GM18519 (cell line): ENCODE measurements around the gene PROKR1.
"Not testable (repeated sequence)": the region's sequence is repeated elsewhere in the genome, so short reads cannot be mapped to it uniquely, and the experiment has no call there.

Experiments used
- ATAC-seq: cut with Tn5 transposase; IDR thresholded peaks from one replicate; pipeline ENCODE4 v1.9.1; 2021; ENCODE audit warnings: mild to moderate bottlenecking, moderate library complexity; ENCODE audit not compliant: unreplicated experiment, low FRiP score

The PROKR1 gene

GRCh38 chr2:68643011-68643873, at the start of gene PROKR1:
Gene PROKR1 (plus strand): TSS chr2:68643579. CDS start chr2:68645822, 2,243 bp downstream.
- no peak for ATAC-seq

DNA sequence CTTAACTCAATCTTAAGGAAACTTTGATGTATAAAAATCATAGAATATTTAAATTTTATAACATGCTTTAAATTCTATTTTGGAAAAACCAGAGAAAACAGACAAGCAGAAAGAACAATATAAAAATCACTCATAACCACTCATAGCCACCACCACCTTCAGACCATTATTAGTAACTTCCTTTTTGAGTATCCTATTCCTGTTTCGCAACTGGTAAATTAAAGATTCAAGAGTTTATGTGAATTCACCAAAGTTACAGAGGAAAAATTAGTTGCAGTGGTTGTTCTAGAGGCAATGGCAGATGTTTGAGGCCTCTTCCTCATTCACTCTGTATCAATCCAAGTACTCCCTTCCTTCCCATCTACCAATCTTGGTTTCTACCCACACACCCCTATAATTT, 49.3 kb upstream of the PROKR1 start:
- no peak for ATAC-seq

DNA sequence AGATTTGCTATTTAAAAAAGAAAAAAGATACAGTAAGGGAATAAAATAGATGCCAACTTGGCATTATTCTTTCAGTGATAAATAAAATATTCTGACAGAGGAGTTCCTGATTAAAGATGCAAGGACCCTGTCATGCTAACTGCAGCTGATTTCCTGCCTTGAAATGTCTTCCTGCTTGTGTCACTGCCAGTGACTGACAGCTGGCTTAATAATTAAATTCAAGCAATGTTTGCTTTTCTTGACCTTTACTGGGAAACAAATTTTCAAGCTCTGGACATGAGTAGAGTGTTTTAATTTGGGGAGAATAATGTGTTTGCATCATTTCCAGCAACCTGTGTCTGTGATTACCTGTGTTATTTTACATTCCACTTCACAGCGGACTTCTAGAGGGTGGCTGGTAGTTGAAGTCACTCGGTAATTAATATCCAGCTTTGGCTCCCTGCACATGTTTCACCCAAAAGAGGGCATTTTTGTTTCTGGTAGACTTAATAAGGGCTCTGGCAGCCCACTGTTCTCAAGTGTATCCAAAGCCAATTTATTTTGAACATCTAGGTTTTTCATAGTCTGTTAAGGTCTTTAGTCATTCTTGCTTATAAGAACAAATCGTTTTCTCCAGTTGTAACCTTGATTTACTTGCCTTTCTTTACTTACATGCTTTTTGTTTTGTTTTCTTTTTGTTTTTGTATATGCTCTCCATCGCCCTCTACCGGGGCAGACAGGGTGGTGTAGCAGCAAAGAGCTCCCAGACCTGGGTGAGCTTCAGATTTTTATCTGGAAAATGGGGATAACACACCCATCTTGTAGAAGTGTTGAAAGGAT, 48.5 kb upstream of the PROKR1 start:
- ATAC-seq: no peak

- not testable (repeated sequence) for ATAC-seq
Observed at GRCh38 chr2:68595493-68595785, 47.9 kb upstream of the PROKR1 start.

DNA sequence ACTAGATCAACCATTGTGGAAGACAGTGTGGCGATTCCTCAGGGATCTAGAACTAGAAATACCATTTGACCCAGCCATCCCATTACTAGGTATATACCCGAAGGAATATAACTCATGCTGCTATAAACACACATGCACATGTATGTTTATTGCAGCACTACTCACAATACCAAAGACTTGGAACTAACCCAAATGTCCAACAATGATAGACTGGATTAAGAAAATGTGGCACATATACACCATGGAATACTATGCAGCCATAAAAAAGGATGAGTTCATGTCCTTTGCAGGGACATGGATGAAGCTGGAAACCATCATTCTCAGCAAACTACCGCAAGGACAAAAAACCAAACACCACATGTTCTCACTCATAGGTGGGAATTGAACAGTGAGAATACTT, 42.9 kb upstream of the PROKR1 start:
- ATAC-seq: not testable (repeated sequence)

DNA sequence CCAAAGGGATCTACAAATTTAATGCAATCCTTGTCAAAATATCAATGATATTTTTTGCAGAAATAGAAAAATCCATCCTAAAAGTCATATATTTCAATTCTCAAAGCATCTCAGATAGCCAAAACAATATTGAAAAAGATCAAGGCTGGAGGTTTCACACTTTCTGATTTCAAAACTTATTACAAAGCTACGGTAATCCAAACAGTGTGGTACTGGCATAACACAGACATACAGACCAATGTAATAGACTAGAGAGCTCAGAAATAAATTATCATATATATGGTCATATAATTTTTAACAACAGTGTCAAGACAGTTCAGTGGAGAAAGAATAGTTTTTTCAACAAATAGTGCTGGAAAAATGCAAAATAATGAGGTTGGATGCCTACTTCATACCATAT, 40.3 kb upstream of the PROKR1 start:
- ATAC-seq: no peak

- no peak for ATAC-seq
Observed at GRCh38 chr2:68604077-68604476, 39.3 kb upstream of the PROKR1 start.

- ATAC-seq: no peak
Observed at GRCh38 chr2:68605939-68606338, 37.4 kb upstream of the PROKR1 start.

GRCh38 chr2:68606759-68607158, 36.6 kb upstream of the PROKR1 start:
- no peak for ATAC-seq

DNA sequence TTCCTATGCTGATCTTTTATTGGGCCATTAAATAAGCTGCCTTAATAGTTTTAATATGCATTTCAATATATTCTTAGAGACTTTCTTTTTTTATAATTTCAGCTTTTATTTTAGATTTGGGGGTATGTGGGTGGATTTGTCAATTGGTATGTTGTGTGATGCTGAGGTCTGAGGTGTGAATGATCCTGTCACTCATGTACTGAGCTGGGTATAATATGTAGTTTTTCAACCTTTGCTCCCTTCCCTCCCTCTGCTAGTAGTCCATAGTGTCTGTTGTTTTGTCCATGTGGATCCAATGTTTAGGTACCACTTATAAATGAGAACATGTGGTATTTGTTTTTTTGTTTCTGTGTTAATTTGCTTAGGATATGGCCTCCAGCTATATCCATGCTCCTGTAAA, 35.5 kb upstream of the PROKR1 start:
- ATAC-seq: no peak

GRCh38 chr2:68612765-68613519, 30.4 kb upstream of the PROKR1 start:
- no peak for ATAC-seq

DNA sequence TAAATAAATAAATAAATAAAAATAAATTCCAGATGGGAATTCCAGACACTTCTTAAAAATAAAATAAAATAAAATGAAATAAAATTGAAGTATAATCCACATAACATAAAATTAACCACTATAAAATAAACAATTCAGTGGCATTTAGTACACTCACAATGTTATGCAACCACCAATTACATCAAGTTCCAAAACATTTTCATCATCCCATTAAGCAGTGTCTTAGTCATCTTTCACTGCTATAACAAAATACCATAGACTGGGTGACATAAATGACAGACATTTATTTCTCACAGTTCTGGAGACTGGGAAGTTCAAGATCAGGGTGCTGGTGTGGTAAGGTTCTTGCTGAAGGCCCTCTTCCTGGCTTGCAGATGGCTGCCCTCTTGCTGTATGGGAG, 22.6 kb upstream of the PROKR1 start:
- ATAC-seq: no peak

DNA sequence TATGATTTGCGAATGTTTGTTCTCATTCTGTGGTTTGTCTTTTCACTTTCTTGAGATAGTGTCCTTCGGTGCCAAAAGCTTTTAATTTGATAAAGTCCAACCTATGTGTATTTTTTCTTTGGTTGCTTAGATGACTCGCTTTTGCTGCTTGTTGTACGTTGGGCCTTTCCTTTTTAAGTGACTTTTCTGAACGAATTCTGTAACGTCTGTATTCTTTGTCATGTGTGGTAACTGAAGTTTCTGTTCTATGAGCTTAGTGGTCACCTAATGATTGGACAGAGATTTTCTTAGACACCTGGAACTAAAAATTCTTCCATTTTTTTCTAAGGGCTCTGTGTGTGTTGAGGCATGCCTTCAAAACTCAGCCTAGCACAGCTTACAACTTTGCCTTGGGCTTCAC, 19.6 kb upstream of the PROKR1 start:
- ATAC-seq: no peak

DNA sequence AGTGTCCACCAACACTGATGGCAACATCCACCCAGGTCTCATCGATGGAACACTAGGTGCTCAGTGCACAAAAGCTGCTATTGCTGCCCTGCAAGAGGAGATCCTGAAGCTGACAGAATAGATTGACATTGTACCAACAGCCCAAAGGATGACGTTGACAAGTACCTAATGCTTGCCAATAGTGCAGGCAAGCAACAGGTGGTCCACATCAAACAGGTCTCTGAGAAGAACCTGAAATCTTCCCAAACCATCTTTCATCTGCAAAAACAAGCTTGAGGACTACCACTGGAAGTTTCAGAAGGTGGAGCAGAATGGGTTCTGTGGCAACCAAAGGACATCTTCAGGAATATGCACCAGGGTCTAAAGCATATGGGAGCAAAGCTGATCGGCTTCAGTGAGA, 15.8 kb upstream of the PROKR1 start:
- no peak for ATAC-seq

- no peak for ATAC-seq
Observed at GRCh38 chr2:68632021-68632420, 11.4 kb upstream of the PROKR1 start.

DNA sequence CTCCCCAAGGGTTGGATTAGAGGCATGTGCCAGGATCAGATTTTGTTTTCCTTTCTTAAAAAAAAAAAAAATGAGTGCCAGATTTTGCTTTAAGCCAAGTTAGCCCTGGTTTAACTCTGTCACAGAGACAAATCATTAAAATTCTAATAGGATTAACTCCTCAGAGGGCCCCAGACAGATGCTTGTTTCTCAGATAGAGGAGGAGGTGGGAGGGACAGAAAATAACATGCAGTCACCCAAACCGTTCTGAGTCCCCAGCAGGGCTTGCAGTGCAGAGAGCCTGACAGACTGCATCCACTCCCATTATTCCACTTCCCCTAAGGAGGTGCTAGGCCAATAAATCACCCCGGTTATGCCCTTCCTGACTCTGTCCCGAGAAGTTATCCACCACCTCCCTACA, 6.3 kb upstream of the PROKR1 start:
- no peak for ATAC-seq

DNA sequence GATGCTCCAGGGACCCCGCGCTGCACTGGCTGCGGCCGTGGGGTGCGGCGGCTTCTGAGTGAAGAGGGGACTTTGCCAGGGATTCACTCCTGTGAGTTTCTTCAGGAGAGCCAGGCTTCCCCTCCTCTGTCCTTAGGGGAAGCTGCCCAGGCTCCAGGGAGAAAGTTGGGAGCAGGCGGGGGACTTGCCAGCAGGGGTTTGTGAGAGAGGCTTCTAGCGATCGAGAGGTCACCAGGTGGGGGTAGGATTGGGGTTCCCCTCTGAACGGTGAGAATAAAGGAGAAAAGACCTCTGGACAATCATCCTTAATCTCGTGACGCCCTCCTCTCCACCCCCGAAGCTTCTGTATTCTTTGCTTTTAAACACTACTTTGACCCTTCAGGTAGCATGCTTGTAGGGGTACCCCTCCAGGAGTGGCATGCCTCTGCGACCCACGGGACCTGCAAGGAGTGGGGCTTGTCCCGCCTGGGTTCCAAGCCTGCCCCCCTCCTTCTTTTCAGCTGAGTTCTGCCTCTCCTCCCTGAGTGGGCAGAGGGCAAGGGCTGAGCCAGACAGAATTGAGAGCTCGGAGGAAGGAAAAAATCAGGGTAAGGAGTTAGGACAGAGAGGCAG, 601 bp downstream of the PROKR1 start:
- no peak for ATAC-seq

DNA sequence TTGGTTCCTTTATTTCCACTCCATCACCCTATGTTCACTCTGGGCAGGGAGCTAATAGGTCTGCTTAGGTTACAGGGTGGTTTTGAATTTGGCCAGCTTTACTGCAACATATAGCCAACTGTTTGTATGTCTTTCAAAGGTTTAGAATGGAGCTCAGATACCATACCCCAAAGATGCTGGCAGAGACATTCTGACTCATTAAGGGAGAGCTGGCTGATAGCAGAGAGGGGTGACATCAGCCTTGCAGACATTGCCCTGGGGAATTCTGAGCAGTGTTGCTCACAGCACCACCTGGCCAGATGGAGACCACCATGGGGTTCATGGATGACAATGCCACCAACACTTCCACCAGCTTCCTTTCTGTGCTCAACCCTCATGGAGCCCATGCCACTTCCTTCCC, 2.1 kb downstream of the PROKR1 start:
- no peak for ATAC-seq

DNA sequence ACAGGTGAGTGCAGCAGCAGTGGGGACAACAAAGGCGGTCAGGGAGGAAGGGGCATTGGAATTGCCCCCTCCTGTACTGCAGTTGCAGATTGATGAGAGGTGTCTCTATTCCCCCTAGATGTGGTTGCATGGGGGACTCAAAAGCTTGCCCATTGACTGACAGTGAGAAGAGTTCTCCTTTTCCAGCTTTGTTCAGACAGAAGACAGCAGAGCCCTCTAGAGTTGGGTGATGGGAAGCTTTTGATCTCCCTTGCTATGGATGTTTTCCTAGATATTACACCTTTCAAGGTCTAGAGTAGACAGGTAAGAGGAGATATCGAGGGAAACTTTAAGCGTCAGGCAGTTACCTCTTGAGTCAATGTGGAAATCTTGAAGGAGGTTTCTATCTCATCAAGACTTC, 2.9 kb downstream of the PROKR1 start:
- no peak for ATAC-seq

GRCh38 chr2:68650645-68651044, 7.3 kb downstream of the PROKR1 start:
- no peak for ATAC-seq

DNA sequence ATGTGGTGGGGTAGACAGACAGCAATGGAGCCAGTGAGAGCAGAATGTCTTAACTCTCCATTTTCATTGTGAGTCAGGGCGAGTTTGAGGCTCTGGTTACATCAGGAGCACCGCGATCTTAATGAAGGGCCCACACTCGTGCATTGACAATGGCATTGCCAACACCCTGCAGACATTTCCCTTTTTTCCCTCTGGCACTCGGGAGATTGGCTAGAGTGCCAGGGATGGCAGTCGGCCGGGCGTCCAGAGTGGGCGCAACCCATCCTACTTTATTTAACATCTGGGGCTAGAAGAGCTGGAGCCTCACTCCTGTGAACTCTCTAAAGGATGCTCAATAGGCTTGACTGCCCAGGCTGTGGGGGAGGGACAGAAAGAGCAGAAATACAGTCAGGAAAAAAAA, 9.7 kb downstream of the PROKR1 start:
- no peak for ATAC-seq
